HS-5 (cell line): ENCODE measurements around the gene CLEC20A.

ENCODE experiments used
- DNase-seq: peaks from one replicate; pipeline ENCODE4 v3.0.0-alpha.2; 2012; ENCODE audit warnings: low read depth

The CLEC20A gene

GRCh38 chr1:178496410-178497135, at the start of gene CLEC20A:
Gene CLEC20A, minus strand, starts transcription at chr1:178496964. Its CDS starts 25 bp downstream, at chr1:178496939.
- DNase-seq, result no peak

DNA sequence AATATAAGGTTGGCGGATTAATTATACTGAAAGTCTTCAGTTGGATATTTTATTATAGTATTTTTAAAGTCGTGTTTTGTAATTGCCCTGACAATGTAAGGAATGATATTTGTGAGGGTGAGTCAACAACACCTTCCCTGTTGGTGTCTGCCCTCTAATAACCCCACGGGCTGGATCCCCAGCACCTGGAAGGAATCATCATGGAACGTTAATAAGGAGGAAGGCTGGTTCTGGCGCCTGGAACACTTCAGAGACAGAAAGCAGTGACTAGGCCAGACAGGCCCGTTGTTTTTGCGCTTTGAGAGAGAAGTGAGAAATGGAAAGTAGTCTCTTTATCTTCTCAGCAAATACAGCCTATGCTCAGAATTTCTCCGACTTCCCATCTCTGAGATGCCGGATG, 47.8 kb upstream of the CLEC20A start:
- DNase-seq, result no peak

GRCh38 chr1:178543290-178543607, 46.5 kb upstream of the CLEC20A start:
- DNase-seq, result no peak

DNA sequence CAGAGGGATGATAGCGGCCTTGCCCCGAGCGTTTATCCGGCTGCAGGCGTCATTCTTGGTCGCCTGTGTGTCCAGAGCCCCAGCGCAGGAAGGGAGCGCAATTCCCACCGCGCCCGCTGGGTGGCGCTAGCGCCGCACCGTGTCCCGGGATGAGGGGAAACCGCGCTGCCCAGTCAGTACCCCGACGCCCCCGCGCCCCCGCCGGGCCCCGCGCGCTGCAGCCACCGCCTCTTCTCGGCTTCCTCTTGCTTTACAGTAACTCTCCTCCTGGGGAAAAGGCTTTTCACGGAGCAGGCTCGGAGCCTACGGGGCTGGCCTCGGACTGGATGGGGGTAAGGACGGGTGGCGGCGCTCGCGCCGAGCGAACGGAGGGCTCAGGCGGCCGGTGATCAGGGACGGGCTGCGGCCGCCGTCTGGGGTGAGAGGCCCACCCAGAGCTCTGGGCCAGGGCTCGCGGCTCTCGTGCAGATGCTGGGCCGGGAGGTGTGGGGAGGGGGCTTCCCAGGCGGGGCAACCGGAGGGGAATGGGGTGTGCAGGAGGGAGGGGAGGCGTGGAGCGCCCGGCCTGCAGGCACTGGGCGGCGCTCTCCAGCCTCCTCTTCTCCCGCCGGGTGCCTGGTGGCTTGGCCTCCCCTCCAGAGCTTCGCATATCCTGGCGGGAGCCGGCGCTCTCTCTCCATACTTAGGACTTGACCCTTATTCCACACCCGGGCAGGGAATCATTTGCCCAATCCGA, 46.0 kb upstream of the CLEC20A start:
- peak; percentile 64 for DNase-seq

DNA sequence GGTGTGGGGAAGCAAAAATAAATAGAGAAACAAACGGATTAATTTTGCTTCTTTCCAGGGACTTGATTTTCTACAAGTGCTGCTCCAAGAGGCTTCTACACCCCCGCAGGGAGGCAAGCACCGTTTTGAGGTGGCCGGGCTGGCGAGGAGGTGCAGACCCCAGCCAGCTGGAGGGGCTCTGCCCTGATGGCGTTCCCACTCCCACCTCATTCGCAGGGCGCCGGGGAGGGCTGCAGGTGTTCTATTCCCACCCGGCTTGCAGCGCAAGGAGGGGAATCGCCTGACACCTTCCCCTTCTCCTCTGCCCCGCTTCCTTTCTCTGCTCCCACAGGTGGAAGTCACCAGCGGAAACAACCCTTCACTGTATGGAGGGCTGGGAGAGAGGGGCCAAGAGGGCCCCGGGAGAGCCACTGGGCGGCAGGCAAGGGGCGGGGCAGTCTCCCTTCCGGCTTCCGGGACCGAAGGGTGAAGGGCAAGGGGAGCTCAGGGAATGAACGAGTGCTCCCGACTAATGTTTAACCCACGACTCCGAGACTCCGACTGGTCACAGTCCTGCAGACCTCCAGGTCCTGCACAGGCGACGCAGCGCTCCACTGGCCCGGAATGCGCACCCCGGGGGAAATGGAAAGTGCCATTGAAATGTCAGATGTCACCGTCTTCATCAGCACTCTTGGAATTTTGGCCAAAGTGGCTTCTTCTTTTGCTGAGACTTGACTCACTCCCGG, 45.2 kb upstream of the CLEC20A start:
- DNase-seq, result no peak

GRCh38 chr1:178541379-178541778, 44.6 kb upstream of the CLEC20A start:
- DNase-seq, result no peak

GRCh38 chr1:178540646-178541045, 43.9 kb upstream of the CLEC20A start:
- DNase-seq, result peak; percentile 67

DNA sequence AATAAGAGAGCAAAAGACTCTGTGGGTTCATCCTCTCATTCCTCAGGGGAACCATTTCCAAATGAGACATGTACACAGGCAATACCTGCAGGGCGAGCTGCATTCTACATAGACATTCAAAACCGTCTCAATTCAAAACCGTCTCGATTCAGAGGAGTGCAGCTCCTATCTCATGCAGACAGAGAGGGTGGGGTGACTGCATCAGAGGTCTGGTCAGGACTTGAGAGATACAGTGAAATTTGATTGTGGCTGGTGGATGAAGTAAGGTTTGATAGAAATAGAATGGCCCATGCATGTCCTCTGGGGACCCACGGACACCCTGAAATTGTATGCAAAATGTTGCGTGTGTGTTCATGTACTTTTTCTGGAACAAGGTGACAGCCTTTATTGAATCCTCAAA, 43.4 kb upstream of the CLEC20A start:
- DNase-seq, result no peak

DNA sequence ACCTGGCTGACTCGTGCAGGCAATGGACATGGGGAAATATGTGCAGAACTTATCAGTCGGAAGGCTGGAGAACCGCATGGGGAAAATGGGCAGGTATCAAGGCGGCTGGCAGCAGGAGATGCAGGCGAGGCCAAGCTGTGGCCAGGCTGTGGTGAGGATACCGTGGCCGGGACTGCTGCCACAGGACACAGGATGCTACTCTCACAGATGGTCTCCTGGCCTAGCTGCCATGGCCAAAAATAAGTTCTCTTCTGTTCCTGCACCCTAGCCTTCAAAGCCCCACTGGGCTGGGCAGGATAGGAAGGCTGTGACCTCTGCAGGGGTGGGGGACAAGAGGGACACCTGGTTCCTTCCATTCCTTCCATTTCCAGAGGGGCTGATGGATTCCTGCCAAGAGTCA, 42.5 kb upstream of the CLEC20A start:
- DNase-seq, result no peak

DNA sequence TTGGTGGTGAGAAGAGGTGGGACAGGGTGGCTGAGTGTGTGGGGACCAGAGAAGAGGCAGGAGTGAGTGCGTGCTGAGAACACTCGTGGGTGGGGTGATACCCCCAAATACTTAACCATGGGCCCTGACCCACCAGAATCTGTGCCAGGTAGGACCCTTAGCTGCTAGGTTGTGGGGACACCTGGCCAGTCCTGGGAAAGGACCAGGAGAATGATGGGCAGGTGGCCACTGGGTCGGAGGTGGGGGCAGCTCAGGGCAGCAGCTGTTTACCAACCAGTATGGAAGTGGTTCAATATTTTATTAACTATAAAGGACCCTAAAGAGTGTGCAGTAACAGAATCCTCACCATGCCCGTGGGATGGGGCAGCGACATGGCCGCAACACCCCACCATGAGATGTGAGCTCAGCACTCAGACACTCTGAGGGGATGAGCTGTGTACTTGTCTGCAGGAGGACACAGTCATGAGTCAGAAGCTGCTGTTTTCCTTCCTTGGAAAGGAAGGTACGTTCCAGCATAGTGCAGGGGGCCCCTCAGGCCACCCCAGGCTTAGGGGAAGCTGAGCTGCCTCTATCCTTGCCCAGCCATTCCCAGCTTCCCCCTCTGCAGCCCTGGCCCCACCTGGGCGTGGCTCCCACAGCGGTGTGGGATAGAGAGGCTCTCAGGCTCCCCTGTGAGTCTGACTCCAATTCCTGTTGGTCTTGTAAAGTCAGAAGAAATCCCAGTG, 41.6 kb upstream of the CLEC20A start:
- DNase-seq, result no peak

GRCh38 chr1:178537382-178538090, 40.8 kb upstream of the CLEC20A start:
- no peak for DNase-seq

DNA sequence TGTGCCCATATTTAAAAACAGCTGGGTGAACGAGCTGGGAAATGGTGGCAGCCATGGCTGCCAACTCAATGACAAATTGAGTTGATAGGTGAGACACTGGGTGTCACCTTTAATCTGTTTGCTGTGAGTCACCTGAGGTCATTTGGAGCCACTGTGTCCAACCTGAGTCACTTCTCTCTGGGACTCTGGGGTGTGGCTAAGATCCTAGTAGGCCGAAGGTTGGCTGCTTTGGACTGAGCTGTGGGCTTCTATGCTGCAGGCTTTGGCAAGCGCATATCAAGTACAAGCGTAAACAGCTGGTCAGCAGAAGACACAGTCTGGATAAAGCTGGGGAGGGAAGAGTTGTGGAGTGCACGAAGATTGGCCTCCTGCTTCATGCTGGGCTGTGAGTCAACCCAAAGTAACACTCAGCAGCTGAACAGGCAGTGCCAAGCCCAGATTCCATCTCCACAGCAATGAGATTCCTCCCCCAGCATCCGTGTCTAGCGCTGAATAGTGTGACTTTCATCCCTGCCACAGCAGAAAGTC, 40.1 kb upstream of the CLEC20A start:
- DNase-seq, result peak; percentile 93

DNA sequence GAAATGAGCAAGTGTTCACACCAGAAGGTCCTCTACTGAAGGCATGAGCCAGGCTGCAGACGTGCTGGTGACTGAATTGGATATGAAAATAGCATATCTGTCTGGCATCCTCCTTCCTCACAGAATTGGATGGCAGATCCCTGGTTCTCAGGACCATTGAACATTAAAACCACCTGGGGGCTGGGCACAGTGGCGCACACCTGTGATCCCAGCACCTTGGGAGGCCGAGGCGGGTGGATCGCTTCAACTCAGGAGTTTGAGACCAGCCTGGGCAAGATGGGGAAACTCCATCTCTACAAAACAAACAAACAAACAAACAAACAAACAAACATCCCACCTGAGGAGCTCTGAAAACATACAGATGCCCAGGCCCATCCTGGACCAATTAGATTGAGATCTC, 39.6 kb upstream of the CLEC20A start:
- DNase-seq, result no peak

GRCh38 chr1:178534137-178534868, 37.5 kb upstream of the CLEC20A start:
- no peak for DNase-seq

GRCh38 chr1:178533121-178533946, 36.6 kb upstream of the CLEC20A start:
- DNase-seq, result no peak

- no peak for DNase-seq
Observed at GRCh38 chr1:178532392-178532791, 35.6 kb upstream of the CLEC20A start.

GRCh38 chr1:178531887-178532286, 35.1 kb upstream of the CLEC20A start:
- no peak for DNase-seq

DNA sequence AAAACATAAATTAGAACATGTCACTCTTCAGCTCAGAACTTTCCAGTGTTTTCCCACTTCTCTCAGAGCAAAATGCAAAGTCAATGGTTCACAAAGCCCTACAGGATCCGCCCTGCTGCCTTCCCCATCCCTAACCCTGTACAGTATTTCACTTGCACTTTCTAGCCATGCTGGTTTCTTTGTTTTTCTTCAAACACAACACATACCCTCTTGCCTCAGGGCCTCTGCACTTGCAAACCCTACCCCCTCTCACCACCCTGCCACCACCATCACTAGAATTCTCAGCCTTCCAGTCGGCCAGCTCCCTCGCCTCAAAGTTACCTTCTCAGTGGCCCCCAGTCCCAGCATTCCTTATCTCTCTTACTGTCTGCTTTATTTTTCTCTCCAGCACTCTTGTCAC, 33.7 kb upstream of the CLEC20A start:
- DNase-seq, result no peak

DNA sequence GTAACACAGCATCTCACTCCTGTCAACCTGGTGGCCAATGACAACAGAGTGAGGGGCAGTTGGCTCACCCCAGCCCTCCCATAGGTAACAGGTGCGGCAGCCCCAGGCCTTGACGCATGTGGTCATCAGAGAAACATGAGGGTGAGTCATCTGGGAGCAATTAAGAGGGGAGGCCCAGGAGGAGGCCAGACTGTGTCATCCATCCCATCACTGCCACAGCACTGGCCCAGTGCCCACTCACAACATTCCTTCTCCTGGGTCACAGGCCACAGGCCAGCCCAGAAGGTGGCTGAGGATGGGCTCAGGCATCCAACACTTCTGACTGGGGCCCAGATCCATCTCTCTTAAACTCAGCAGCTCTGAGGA, 33.3 kb upstream of the CLEC20A start:
- peak; percentile 85 for DNase-seq
